Panc1 (cell line): ENCODE data around the gene POLR3H. TPM values are rescaled to one million over a fixed set of nuclear protein-coding genes. Genes with fewer than 3 reads are reported as not detected.

Experiments used
- ATAC-seq: fragments of 200-7000 bp; cut with Tn5 transposase; 2 replicates; pipeline ENCODE4 v1.9.1; 2020; ENCODE audit warnings: mild to moderate bottlenecking, moderate library complexity
- BruUV-seq: library from RNA; stranded (reverse); fragments of 400-500 nt; replicated peaks from 2 replicates; lab custom pipeline; 2021; lab: Mats Ljungman, UMichigan
- CTCF ChIA-PET: fragments of 300-600 bp; sonication (Branson Sonifier 250); formaldehyde crosslinking; loops from one replicate; lab custom pipeline; 2022; ENCODE audit warnings: antibody characterized with exemption; lab: Charles Lee
- POLR2A ChIA-PET: fragments of 300-600 bp; sonication (Branson Sonifier 250); formaldehyde crosslinking; loops from one replicate; lab custom pipeline; 2022; ENCODE audit warnings: antibody characterized with exemption; lab: Charles Lee
- DNase-seq: peaks from one replicate; pipeline ENCODE4 v3.0.0-alpha.2; 2010; ENCODE audit warnings: low read depth, low spot score
- H3K27ac ChIP-seq: 2 replicates; pipeline ENCODE4 v1.5.1; 2011; ENCODE audit warnings: mild to moderate bottlenecking, low read length, inconsistent platforms
- H3K27me3 ChIP-seq: fragments of 200-500 bp; sonication (Bioruptor generic); 2 replicates; pipeline ENCODE4 v1.6.0; 2014; ENCODE audit warnings: low read length, inconsistent platforms; ENCODE audit not compliant: control insufficient read depth, insufficient read depth
- H3K36me3 ChIP-seq: fragments of 200-500 bp; sonication (Bioruptor generic); 2 replicates; pipeline ENCODE4 v1.5.1; 2014; ENCODE audit warnings: inconsistent platforms, mild to moderate bottlenecking, low read length, moderate library complexity; ENCODE audit not compliant: control insufficient read depth, insufficient read depth
- H3K4me1 ChIP-seq: 2 replicates; pipeline ENCODE4 v1.5.1; 2011; ENCODE audit warnings: inconsistent platforms, mild to moderate bottlenecking, low read length, moderate library complexity; ENCODE audit not compliant: control insufficient read depth, insufficient read depth
- H3K4me3 ChIP-seq, 2 experiments: 2 replicates each; pipeline ENCODE4 v1.5.1; 2011 to 2012; ENCODE audit warnings: low read depth in 2 of 2, low read length in 2 of 2, mild to moderate bottlenecking in 2 of 2, inconsistent platforms in 1 of 2, moderate library complexity in 1 of 2
- H3K9me3 ChIP-seq: fragments of 200-500 bp; sonication (Bioruptor generic); 2 replicates; pipeline ENCODE4 v1.5.1; 2014; ENCODE audit warnings: low read depth, mild to moderate bottlenecking, inconsistent platforms, low read length, moderate library complexity; ENCODE audit not compliant: control insufficient read depth, insufficient read depth
- CTCF ChIP-seq: fragments of 450-650 bp; IDR thresholded peaks from 2 replicates; pipeline ENCODE4 v1.5.1; 2017; ENCODE audit warnings: mild to moderate bottlenecking
- POLR2AphosphoS5 ChIP-seq: IDR thresholded peaks from 2 replicates; pipeline ENCODE4 v1.6.1; 2012; ENCODE audit warnings: mild to moderate bottlenecking, low read depth, low read length, moderate library complexity
- REST ChIP-seq, 2 experiments: IDR thresholded peaks; 2 replicates each; pipeline ENCODE4 v1.6.1; 2011 to 2012; ENCODE audit warnings: low read depth in 2 of 2, control low read depth in 1 of 2, low read length in 1 of 2, mild to moderate bottlenecking in 1 of 2, moderate library complexity in 1 of 2; ENCODE audit not compliant: insufficient read depth in 1 of 2
- SIN3A ChIP-seq: IDR thresholded peaks from 2 replicates; pipeline ENCODE4 v1.6.1; 2012; ENCODE audit warnings: low read depth, mild to moderate bottlenecking, low read length, moderate library complexity, borderline replicate concordance; ENCODE audit not compliant: insufficient read depth
- TCF7L2 ChIP-seq: IDR thresholded peaks from 2 replicates; pipeline ENCODE4 v1.6.1; 2011; ENCODE audit warnings: mild to moderate bottlenecking, low read depth, low read length, inconsistent platforms
- in situ Hi-C: cut with HindIII; loops from 2 replicates; pipeline ENCODE4 v1.10.0; 2016; ENCODE audit warnings: low sequenced_read_pairs, low pct_unique_long_range_greater_than_20kb
- intact Hi-C: fragments of 100-400 bp; cut with micrococcal nuclease; formaldehyde crosslinking; loops from one replicate; pipeline ENCODE4 v1.10.0; 2022; ENCODE audit not compliant: unreplicated experiment
- total RNA-seq: library from RNA; stranded (reverse); gene quantifications from one replicate; pipeline ENCODE4 v1.2.1, GENCODE V29; 2021; ENCODE audit not compliant: unreplicated experiment

Gene POLR3H
- total RNA-seq, 1 experiment from 2014 or later: 46.6 TPM

GRCh38 chr22:41585898-41586297 lies 41.6 kb upstream of the POLR3H start:
- Histone ChIP-seq H3K36me3 (no peaks in the 10 kb centered on the region; the same call in 1 of the 2 replicates), H3K4me1 (peaks cover 13% of the 10 kb centered on the region; the same call in 1 of the 2 replicates), H3K4me3 (no peak overlapping the region), H3K27ac (no peak overlapping the region), H3K27me3 (no peaks in the 10 kb centered on the region), H3K9me3 (no peaks in the 10 kb centered on the region)
- ATAC-seq (no peak), DNase-seq (no peak)
- in situ Hi-C loops (no loop called here), intact Hi-C loops (no loop called here)
- no TSS peak for BruUV-seq
- ChIA-PET POLR2A (no interaction called here), CTCF (no interaction called here)
- TF ChIP-seq POLR2AphosphoS5: no peak
- no peak for TF ChIP-seq SIN3A
- no peak for TF ChIP-seq TCF7L2
- no peak for TF ChIP-seq REST (IDR thresholded peaks at IDR 0.05; ENCODE audit: insufficient read depth in 1 of 2, low read depth in 2 of 2, low read length in 1 of 2)
- no peak for TF ChIP-seq CTCF

DNA sequence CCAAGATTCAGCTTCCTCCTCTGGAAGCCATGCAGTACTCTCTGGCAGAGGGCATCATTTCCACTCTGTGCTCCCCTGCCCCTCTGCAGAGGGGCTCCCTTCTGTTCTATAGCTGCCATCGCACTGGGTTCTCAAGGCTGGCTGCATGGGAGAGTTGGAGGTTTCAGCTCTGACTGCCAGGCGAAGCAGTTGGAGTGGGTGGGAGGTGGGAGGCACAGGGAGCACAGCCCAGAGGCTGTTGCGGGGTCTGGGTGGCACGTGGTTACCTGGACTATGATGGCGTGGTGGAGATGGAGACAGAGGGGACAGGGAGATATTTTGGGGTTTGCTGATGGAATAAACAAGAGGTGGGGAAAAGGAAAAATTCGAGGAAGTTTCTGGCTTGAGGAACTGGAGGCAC lies 40.6 kb upstream of the POLR3H start:
- no peak for ATAC-seq
- no TSS peak for BruUV-seq
- TF ChIP-seq TCF7L2 (no peak), CTCF (no peak), REST (IDR thresholded peaks at IDR 0.05; ENCODE audit: insufficient read depth in 1 of 2, low read depth in 2 of 2, low read length in 1 of 2) (no peak), SIN3A (no peak), POLR2AphosphoS5 (no peak)
- H3K4me3 ChIP-seq: no peak overlapping the region
- intact Hi-C loops: no loop called here
- H3K27ac ChIP-seq: no peak overlapping the region
- POLR2A ChIA-PET: no interaction called here
- H3K4me1 ChIP-seq: peaks cover 11% of the 10 kb centered on the region; the same call in 1 of the 2 replicates
- no peaks in the 10 kb centered on the region; the same call in 1 of the 2 replicates for H3K36me3 ChIP-seq
- H3K9me3 ChIP-seq: no peaks in the 10 kb centered on the region
- DNase-seq: no peak
- CTCF ChIA-PET: no interaction called here
- in situ Hi-C loops: no loop called here
- H3K27me3 ChIP-seq: no peaks in the 10 kb centered on the region
